Activated gamma-delta T cell treated with anti-CD3 and anti-CD28 coated beads, Interleukin-2, amount 50 U/mL, for 16 hours (primary cell): ENCODE measurements around the gene TOR4A.

Source experiments
- DNase-seq: peaks from one replicate; pipeline ENCODE4 v3.0.0-alpha.2; 2020; ENCODE audit warnings: low read depth

TOR4A gene

DNA sequence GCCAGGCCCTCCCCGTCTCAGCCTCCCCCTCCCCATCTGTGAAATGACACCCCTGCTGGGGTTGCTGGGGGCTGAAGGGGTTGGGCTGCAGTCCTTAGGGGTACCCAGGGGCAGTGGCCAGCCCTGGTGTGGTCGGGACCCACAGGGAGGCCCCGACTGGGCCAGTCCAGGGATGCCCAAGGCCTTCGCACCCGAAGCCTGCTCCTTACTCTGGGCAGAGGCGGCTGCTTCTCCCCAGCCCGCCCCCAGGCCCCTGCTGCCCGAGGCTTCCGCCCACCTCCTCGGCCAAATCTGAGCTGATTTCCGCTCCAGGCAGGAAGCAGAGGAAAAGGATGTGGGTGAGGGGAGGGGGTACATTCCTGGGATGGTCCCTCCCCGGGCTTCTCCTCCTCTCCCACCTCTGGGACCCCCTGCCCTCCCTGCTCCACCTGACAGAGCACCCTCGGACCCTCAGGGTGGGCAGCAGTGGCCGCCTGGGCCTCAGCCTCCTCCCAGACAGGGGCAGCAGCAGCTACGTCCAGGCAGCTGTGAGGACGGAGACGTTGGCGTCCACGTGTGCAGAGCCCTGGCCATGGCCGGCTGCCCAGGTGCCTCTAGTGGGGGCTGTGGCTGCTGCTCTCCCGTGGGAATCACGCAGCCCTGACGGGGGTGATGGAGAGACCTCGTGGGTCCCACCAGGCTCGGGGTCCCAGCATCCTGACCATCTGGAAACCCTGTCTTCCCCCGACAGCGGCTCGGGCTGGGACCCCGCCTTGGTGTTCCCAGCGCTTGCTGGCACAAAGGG, 28.7 kb downstream of the TOR4A start:
- no peak for DNase-seq

DNA sequence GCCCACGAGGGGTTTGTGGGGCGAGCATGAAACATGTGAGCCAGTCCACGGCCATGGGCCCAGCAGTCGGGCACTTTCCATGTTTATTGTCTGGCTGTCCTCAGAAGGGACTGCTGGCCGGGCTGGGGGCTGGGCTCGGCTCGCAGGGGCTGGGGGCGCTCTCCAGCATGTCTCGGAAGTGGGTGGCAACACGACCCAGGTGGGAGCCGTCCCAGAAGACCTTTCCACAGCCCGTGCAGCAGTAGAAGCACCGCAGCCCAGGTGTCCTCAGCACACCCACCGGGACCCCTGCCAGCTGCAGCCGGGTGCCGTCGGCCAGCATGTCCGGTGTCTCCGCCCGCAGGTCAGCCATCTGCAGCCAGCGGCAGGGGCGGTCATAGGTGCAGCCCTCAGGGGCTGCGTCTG, 29.3 kb downstream of the TOR4A start:
- no peak for DNase-seq

DNA sequence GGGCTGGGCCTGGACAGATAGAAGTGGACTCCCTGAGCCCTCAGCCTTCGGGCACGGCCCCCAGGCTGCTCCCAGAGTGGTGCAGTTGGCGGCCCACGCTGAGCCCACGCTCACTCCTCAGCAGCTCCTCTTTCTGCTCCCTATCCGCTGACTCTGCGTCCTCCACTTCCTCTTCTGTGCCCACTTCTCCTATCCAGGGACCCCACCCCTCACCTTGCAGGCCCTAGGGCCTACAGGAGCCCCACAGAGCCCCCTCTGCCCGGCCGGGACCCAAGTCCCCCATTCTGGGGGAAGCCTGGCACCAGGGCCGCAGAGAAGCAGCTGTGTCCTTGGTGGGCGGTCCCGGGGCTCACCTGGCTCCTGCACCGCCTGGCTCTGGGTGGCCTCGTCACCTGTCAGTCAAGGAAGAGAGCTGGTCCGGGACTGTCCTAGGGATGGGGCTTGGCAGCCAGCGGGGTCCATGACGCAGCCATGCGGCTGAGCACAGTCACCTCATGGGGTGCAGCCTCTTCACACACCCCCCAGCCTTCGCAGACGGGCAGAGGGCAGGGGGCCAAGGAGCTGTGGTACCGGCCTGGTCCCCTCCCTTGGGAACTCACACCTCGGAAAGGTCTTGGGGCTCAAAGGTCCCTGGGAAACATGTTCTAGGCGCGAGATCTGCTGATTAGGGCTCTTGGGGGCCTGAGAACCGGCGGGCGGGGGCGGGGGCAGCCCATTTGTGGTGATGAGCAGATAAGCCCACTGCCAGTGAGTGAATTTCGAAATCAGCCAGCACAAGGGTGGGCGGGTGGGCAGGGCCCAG, 29.9 kb downstream of the TOR4A start:
- DNase-seq, result no peak

GRCh38 chr9:137308057-137308619, 30.6 kb downstream of the TOR4A start:
- no peak for DNase-seq

DNA sequence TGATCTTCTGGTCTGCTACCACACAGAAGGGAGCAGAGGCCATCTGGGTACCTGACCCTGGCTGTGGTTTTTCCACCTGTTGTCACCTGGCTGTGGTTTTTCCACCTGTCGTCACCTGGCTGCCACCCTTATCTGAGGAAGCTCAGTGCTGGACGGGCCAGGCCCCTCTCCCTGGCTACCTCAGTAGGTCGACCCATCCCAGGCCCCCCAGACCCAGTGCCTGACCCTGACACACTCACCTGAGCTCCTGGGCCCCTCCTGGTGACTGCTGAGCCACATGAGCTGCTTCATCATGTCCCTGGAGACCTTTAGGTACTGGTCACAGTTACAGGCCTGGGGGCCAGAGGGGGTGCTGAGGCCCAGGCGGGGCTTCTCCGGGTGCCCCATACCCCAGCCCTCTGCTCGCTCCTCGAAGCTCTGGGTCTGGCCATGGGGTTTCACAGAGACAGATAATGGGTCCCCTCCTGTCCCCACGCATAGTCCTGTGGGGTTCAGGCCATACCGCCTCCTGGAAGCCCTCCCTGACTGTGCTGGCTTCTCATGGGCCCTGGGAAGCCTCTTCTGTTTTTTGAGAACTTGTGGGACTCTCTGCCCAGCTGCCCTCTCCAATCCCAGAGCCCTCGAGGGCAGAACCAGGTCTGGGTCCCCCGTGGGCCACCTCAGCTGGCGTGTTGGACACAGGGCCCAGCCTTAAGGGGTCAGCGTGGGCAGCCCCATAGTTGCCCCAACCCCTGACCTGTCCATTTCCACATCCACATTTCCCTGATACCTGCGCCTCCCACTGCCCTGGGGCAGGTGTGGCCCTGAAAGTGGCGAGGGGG, 32.1 kb downstream of the TOR4A start:
- no peak for DNase-seq

DNA sequence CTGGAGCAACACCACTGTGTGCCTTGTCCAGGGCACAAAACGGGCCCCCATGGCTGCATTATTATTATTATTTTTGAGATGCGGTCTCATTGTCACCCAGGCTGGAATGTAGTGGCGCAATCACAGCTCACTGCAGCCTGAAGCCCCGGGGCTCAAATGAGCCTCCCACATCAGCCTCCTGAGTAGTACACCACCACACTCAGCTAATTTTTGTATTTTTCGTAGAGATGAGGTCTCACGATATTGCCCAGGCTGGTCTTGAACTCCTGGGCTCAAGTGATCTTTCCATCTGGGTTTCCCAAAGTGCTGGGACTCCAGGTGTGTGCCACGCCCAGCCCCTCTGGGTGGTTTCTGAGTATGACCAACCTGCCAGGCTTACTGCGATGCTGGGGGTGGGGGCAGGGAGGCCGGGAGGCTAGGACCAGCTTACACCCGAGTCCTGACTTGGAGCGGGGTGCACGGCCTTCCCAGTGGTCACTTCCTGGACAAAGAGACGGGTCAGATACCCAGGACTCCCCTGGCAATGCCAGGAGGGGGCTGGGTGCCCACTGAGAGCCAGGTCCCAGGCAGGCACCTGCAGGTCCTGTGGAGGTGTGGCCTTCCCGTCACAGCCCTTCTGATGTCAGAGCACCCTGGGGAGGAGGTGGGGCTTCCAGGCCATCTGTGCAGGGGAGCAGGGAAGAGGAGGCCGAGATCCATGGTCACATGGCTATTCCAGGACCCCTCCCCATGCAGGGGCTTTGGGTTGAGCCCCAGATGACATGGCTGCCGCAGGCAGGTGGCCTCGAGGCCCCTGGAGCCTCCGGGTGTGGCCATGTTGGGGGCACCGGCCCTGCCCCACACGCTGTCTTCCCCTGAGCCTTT, 32.9 kb downstream of the TOR4A start:
- DNase-seq, result no peak

- DNase-seq, result no peak
Observed at GRCh38 chr9:137311171-137311985, 33.9 kb downstream of the TOR4A start.

DNA sequence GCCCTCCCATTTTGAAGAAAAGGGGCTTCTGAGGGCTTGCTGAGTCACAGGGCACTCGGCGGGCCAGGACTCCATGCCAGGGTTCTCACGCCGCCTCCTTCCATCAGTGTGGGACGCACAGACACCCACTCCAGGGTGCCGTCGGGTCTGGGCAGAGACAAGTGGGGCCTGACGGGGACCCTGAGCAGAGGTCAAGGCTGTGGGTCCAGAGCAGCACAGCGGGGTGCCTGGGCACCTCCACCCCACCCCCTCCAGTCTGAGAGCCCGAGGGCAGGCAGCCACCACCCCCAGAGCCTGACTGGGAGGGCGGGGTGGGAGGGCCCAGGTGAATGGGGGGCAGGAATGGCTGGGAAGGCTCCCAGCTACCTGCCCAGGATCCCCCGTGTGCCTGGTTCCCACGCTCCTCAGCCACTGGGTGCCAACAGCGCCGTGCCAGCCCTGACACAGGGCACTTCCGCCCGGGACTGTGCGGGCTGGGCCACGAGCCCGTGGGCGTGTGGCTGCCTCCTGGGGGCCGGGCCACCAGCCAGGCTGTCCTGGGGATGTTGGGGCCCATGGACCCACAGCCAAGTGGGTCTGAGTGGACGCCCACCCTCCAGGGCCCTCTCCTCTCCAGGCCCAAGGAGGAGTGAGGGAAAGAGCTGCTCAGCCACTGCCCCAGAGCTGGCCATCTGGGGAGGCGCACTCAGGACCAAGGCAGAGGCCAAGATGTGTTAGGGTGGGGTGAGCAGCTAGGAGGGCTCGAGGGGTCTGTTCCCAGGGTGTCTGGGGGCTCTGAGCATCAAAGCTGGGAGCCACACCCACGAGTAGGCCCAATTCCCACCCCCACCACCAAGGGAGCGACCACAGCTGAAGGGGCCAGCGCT, 34.7 kb downstream of the TOR4A start:
- DNase-seq, result no peak

DNA sequence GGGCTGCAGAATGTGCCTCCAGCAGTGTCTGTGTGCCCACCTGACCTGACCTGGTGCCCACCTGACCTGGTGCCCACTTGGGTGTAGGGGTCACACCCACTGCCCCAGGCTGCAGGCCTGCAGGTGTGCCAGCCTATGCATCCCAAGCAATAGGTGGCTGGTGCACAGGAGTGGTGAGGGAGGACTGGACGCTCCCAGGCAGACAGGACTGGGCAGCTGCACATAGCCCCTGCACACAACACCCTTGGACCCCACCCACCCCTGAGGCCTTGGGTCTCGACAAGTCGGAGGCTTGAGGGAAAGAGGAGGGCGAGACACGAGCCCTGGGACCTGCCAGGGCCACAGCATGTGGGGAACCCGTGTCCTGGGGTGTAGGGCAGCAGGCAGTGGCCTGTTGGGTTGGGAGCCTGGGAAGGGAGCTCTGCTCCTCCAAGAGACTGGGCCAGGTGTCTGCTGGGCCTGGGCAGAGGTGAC, 35.4 kb downstream of the TOR4A start:
- no peak for DNase-seq

GRCh38 chr9:137313326-137313936, 35.9 kb downstream of the TOR4A start:
- DNase-seq, result no peak

GRCh38 chr9:137313956-137314560, 36.5 kb downstream of the TOR4A start:
- DNase-seq, result no peak

DNA sequence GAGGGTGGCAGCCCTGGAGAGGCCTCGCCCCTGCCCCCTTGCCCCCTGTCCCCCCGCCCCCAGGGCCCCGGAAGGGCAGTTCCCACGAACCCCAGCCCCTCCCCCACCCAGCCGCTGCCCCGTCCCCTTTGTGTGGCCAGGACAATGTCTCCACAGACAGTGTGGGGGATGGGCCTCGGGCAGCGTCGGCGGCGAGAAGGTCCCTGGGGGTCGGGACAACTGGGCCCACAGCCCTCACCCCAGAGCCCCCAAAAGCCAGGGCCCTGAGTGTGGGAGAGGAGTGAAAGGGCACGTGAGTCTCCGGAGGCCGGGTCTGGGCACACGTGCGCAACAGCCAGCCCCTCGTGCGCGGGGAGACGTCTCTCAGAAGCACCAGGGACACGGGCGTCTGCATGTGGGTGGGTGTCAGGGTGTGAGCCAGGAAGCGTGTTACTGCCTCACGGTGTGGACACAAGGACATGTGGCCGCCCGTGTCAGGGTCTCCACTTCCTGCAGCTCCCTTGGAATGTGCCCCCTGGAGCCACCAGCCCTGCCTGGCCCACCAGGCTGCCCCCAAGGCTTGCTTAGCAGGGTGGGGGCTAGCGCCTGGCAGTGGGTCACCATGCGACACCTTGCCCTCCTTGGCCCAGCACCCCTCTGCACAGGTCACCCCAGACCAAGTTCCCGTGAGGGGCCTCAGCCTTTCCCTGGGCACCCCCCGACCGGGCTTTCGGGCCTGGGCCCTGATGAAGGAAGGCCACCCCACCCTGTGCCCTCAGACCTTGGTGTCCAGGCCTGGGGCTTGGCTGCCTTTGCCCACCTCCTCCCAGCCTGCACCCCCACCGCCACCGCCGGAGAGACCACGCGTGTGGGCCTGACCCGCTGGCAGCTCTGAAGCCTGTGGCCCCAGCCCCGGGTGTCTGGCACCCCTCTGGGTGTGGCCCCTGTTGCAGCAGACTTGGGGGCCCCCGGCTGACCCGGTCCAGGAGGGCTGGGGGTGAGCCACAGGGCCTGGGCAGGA, 37.3 kb downstream of the TOR4A start:
- DNase-seq, result no peak

DNA sequence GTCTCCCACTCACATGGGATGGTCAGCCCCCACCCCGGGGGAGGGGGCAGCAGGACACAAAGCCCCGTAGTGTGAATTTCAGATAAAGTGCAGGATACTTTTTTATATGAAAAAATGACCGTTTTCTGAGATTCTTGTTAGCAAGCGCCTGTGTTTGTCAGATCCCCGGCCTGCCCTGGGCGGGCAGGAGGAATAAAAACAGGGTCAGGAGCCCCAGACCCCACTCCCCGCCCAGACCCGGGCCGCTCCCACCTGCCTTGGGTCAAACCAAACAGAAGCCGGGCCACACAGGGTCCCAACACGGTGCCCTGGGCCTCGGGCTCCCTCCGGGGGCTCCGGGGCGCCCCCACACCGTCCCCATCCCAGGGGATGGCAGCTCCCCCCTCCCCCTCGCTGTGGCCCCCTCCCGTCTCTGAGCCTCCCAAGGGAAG, 38.1 kb downstream of the TOR4A start:
- DNase-seq, result no peak

GRCh38 chr9:137316012-137316981, 38.8 kb downstream of the TOR4A start:
- no peak for DNase-seq

- DNase-seq, result no peak
Observed at GRCh38 chr9:137317021-137317717, 39.6 kb downstream of the TOR4A start.
